GM12878 (cell line): ENCODE data around the gene ECI1. TPM values are rescaled to one million over a fixed set of nuclear protein-coding genes. Genes with fewer than 3 reads are reported as not detected.

Source experiments
- CBFB ChIP-seq: IDR thresholded peaks from 2 replicates; pipeline ENCODE4 v1.6.1; 2016; ENCODE audit warnings: antibody characterized with exemption, low read depth
- EGR1 ChIP-seq, 2 experiments: IDR thresholded peaks; 1 replicate in 1 of 2; 2 replicates in 1 of 2; pipeline ENCODE4 v1.6.1; 2011 to 2012; ENCODE audit warnings: low read depth in 2 of 2, low read length in 2 of 2, borderline replicate concordance in 1 of 2, mild to moderate bottlenecking in 1 of 2, moderate library complexity in 1 of 2
- MTA2 ChIP-seq: fragments of 450-650 bp; IDR thresholded peaks from 2 replicates; pipeline ENCODE4 v1.6.1; 2016; ENCODE audit warnings: low read depth, mild to moderate bottlenecking, moderate library complexity
- NFYB ChIP-seq: IDR thresholded peaks from 2 replicates; pipeline ENCODE4 v1.6.1; 2011; ENCODE audit warnings: low read depth, mild to moderate bottlenecking, low read length, improper control_type of control experiment, moderate library complexity; ENCODE audit not compliant: insufficient read depth
- RCOR1 ChIP-seq: conservative IDR thresholded peaks from 2 replicates; pipeline ENCODE4 v1.6.1; 2012; ENCODE audit warnings: low read depth, low read length, improper control_type of control experiment
- SPI1 ChIP-seq: IDR thresholded peaks from 2 replicates; pipeline ENCODE4 v1.6.1; 2011; ENCODE audit warnings: low read depth, mild to moderate bottlenecking, low read length, moderate library complexity, borderline replicate concordance; ENCODE audit not compliant: insufficient read depth
- SREBF1 ChIP-seq: IDR thresholded peaks from 2 replicates; pipeline ENCODE4 v1.6.1; 2012; ENCODE audit warnings: mild to moderate bottlenecking, low read length
- SREBF2 ChIP-seq: IDR thresholded peaks from 2 replicates; pipeline ENCODE4 v1.6.1; 2012; ENCODE audit warnings: mild to moderate bottlenecking, low read length
- TARDBP ChIP-seq: IDR thresholded peaks from 2 replicates; pipeline ENCODE4 v1.6.1; 2016; ENCODE audit warnings: borderline replicate concordance
- TBL1XR1 ChIP-seq: IDR thresholded peaks from 2 replicates; pipeline ENCODE4 v1.6.1; 2012; ENCODE audit warnings: low read depth, low read length, improper control_type of control experiment
- ZNF274 ChIP-seq: IDR thresholded peaks from one replicate; pipeline ENCODE4 v1.8.0; 2011; ENCODE audit not compliant: insufficient read length, insufficient read depth
- polyA plus RNA-seq, 11 experiments: library from polyadenylated mRNA; depleted of rRNA in 4 of 11; unstranded in 6 of 11; stranded (reverse) in 5 of 11; fragments of >200 nt; fragmentation: Nextera tagmentation in 4 of 11; fragmentation: Illumina TruSeq in 1 of 11; extraction: Ambion mirVana in 4 of 11; extraction: Trizol in 1 of 11; gene quantifications; 1 replicate in 1 of 11; 2 replicates in 10 of 11; pipeline versions ENCODE4 v1.2.1 to v1.2.3, GENCODE V29; 2011 to 2016; ENCODE audit warnings: inconsistent platforms in 2 of 11, missing spikeins in 2 of 11, low read depth in 1 of 11
- total RNA-seq, 4 experiments: library from RNA; depleted of rRNA in 3 of 4; stranded (reverse); fragments of >200 nt in 3 of 4; fragmentation: Illumina TruSeq in 1 of 4; extraction: Trizol in 1 of 4; gene quantifications; 2 replicates each; pipeline versions ENCODE4 v1.2.1 to v1.2.3, GENCODE V29; 2013 to 2021
- TF ChIP-seq, protein P1 (sequence below): fragments of 450-650 bp; IDR thresholded peaks from 2 replicates; pipeline ENCODE4 v1.6.1; 2017; ENCODE audit warnings: mild to moderate bottlenecking, low read depth, inconsistent platforms; ENCODE audit not compliant: poor library complexity, severe bottlenecking
- TF ChIP-seq, protein P2 (sequence below): IDR thresholded peaks from 2 replicates; pipeline ENCODE4 v1.6.1; 2011; ENCODE audit warnings: borderline replicate concordance, low read depth, mild to moderate bottlenecking, moderate library complexity, low read length; ENCODE audit not compliant: insufficient read depth, poor library complexity, severe bottlenecking
- TF ChIP-seq, protein P3 (sequence below): IDR thresholded peaks from 2 replicates; pipeline ENCODE4 v1.6.1; 2011; ENCODE audit warnings: mild to moderate bottlenecking, low read depth, low read length, moderate library complexity; ENCODE audit not compliant: insufficient replicate concordance
- TF ChIP-seq, protein P4 (sequence below): fragments of 450-650 bp; IDR thresholded peaks from 2 replicates; pipeline ENCODE4 v1.6.1; 2017; ENCODE audit warnings: antibody characterized with exemption, mild to moderate bottlenecking, moderate library complexity
- TF ChIP-seq, protein P5 (sequence below): fragments of 450-650 bp; IDR thresholded peaks from 2 replicates; pipeline ENCODE4 v1.6.1; 2016; ENCODE audit warnings: mild to moderate bottlenecking, moderate library complexity, borderline replicate concordance
- TF ChIP-seq, protein P6 (sequence below): IDR thresholded peaks from 2 replicates; pipeline ENCODE4 v1.6.1; 2012; ENCODE audit warnings: low read length, inconsistent platforms

Gene ECI1
- total and polyA plus RNA-seq, 10 of the 15 experiments (the other 5 are each of a cell fraction or from before 2014, with no cell fraction given) = 2.2 to 82.1 (median 24.8) TPM

DNA sequence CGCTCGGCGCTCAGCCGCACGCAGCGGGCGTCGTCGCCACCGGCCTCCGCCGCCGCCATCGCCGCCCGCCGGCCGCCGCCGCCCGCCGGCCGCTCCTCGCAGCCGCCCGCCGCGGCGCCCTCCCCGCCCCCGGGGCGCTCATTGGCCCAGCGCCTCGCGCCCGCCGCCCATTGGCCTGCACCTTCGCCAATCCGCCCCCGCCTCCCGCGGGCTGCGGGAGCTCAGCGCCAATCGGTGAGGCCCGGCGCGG is 36.7 kb downstream of the ECI1 start, which contains the start of gene PGP (continued):
- TF ChIP-seq RCOR1 (no peak), MTA2 (no peak), CBFB (no peak), NFYB (peak; percentile 95; the same call in 1 of the 2 replicates), SPI1 (no peak), ZNF274 (no peak), TARDBP (peak; percentile 95), EGR1 (IDR thresholded peaks at IDR 0.05; ENCODE audit: borderline replicate concordance in 1 of 2, low read depth in 2 of 2, low read length in 2 of 2) (peak in 1 of 2 experiments; percentile 87; a peak in 2 of 3 replicates), SREBF1 (no peak), SREBF2 (no peak), TBL1XR1 (no peak)
- TF ChIP-seq, protein P1, sequence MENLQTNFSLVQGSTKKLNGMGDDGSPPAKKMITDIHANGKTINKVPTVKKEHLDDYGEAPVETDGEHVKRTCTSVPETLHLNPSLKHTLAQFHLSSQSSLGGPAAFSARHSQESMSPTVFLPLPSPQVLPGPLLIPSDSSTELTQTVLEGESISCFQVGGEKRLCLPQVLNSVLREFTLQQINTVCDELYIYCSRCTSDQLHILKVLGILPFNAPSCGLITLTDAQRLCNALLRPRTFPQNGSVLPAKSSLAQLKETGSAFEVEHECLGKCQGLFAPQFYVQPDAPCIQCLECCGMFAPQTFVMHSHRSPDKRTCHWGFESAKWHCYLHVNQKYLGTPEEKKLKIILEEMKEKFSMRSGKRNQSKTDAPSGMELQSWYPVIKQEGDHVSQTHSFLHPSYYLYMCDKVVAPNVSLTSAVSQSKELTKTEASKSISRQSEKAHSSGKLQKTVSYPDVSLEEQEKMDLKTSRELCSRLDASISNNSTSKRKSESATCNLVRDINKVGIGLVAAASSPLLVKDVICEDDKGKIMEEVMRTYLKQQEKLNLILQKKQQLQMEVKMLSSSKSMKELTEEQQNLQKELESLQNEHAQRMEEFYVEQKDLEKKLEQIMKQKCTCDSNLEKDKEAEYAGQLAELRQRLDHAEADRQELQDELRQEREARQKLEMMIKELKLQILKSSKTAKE = no peak
- TF ChIP-seq, protein P2, sequence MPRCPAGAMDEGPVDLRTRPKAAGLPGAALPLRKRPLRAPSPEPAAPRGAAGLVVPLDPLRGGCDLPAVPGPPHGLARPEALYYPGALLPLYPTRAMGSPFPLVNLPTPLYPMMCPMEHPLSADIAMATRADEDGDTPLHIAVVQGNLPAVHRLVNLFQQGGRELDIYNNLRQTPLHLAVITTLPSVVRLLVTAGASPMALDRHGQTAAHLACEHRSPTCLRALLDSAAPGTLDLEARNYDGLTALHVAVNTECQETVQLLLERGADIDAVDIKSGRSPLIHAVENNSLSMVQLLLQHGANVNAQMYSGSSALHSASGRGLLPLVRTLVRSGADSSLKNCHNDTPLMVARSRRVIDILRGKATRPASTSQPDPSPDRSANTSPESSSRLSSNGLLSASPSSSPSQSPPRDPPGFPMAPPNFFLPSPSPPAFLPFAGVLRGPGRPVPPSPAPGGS = no peak
- TF ChIP-seq, protein P3, sequence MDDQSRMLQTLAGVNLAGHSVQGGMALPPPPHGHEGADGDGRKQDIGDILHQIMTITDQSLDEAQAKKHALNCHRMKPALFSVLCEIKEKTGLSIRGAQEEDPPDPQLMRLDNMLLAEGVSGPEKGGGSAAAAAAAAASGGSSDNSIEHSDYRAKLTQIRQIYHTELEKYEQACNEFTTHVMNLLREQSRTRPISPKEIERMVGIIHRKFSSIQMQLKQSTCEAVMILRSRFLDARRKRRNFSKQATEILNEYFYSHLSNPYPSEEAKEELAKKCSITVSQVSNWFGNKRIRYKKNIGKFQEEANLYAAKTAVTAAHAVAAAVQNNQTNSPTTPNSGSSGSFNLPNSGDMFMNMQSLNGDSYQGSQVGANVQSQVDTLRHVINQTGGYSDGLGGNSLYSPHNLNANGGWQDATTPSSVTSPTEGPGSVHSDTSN = peak; percentile 92
- TF ChIP-seq, protein P4, sequence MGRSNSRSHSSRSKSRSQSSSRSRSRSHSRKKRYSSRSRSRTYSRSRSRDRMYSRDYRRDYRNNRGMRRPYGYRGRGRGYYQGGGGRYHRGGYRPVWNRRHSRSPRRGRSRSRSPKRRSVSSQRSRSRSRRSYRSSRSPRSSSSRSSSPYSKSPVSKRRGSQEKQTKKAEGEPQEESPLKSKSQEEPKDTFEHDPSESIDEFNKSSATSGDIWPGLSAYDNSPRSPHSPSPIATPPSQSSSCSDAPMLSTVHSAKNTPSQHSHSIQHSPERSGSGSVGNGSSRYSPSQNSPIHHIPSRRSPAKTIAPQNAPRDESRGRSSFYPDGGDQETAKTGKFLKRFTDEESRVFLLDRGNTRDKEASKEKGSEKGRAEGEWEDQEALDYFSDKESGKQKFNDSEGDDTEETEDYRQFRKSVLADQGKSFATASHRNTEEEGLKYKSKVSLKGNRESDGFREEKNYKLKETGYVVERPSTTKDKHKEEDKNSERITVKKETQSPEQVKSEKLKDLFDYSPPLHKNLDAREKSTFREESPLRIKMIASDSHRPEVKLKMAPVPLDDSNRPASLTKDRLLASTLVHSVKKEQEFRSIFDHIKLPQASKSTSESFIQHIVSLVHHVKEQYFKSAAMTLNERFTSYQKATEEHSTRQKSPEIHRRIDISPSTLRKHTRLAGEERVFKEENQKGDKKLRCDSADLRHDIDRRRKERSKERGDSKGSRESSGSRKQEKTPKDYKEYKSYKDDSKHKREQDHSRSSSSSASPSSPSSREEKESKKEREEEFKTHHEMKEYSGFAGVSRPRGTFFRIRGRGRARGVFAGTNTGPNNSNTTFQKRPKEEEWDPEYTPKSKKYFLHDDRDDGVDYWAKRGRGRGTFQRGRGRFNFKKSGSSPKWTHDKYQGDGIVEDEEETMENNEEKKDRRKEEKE = no peak
- TF ChIP-seq, protein P5, sequence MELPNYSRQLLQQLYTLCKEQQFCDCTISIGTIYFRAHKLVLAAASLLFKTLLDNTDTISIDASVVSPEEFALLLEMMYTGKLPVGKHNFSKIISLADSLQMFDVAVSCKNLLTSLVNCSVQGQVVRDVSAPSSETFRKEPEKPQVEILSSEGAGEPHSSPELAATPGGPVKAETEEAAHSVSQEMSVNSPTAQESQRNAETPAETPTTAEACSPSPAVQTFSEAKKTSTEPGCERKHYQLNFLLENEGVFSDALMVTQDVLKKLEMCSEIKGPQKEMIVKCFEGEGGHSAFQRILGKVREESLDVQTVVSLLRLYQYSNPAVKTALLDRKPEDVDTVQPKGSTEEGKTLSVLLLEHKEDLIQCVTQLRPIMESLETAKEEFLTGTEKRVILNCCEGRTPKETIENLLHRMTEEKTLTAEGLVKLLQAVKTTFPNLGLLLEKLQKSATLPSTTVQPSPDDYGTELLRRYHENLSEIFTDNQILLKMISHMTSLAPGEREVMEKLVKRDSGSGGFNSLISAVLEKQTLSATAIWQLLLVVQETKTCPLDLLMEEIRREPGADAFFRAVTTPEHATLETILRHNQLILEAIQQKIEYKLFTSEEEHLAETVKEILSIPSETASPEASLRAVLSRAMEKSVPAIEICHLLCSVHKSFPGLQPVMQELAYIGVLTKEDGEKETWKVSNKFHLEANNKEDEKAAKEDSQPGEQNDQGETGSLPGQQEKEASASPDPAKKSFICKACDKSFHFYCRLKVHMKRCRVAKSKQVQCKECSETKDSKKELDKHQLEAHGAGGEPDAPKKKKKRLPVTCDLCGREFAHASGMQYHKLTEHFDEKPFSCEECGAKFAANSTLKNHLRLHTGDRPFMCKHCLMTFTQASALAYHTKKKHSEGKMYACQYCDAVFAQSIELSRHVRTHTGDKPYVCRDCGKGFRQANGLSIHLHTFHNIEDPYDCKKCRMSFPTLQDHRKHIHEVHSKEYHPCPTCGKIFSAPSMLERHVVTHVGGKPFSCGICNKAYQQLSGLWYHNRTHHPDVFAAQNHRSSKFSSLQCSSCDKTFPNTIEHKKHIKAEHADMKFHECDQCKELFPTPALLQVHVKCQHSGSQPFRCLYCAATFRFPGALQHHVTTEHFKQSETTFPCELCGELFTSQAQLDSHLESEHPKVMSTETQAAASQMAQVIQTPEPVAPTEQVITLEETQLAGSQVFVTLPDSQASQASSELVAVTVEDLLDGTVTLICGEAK = no peak
- TF ChIP-seq, protein P6, sequence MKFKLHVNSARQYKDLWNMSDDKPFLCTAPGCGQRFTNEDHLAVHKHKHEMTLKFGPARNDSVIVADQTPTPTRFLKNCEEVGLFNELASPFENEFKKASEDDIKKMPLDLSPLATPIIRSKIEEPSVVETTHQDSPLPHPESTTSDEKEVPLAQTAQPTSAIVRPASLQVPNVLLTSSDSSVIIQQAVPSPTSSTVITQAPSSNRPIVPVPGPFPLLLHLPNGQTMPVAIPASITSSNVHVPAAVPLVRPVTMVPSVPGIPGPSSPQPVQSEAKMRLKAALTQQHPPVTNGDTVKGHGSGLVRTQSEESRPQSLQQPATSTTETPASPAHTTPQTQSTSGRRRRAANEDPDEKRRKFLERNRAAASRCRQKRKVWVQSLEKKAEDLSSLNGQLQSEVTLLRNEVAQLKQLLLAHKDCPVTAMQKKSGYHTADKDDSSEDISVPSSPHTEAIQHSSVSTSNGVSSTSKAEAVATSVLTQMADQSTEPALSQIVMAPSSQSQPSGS = no peak
